H1 (cell line): ENCODE data around the gene MEIOSIN. TPM values are rescaled to one million over a fixed set of nuclear protein-coding genes. Genes with fewer than 3 reads are reported as not detected.

Experiments used
- BCL11A ChIP-seq, 2 experiments: IDR thresholded peaks; one replicate each; pipeline ENCODE4 v1.6.1; 2011; ENCODE audit warnings: low read depth in 2 of 2, low read length in 2 of 2, mild to moderate bottlenecking in 2 of 2
- CHD2 ChIP-seq: IDR thresholded peaks from 2 replicates; pipeline ENCODE4 v1.6.1; 2012; ENCODE audit warnings: low read length, improper control_type of control experiment
- CREB1 ChIP-seq: IDR thresholded peaks from 2 replicates; pipeline ENCODE4 v1.6.1; 2012; ENCODE audit warnings: inconsistent platforms
- E2F6 ChIP-seq: IDR thresholded peaks from 2 replicates; pipeline ENCODE4 v1.6.1; 2012; ENCODE audit warnings: inconsistent platforms
- FOSL1 ChIP-seq: IDR thresholded peaks from 2 replicates; pipeline ENCODE4 v1.6.1; 2011; ENCODE audit warnings: mild to moderate bottlenecking, low read depth, low read length, moderate library complexity; ENCODE audit not compliant: insufficient read depth
- HDAC6 ChIP-seq: IDR thresholded peaks from one replicate; pipeline ENCODE4 v1.7.1; 2012; ENCODE audit warnings: low read depth, mild to moderate bottlenecking, inconsistent platforms, low read length, moderate library complexity
- MAX ChIP-seq: IDR thresholded peaks from 2 replicates; pipeline ENCODE4 v1.6.1; 2012; ENCODE audit warnings: inconsistent platforms
- NRF1 ChIP-seq: IDR thresholded peaks from 2 replicates; pipeline ENCODE4 v1.6.1; 2011; ENCODE audit warnings: mild to moderate bottlenecking, low read depth, low read length, improper control_type of control experiment
- POLR2AphosphoS5 ChIP-seq: IDR thresholded peaks from 2 replicates; pipeline ENCODE4 v1.6.1; 2011; ENCODE audit warnings: low read depth, low read length
- RAD21 ChIP-seq, 2 experiments: IDR thresholded peaks in 1 of 2; conservative IDR thresholded peaks in 1 of 2; 2 replicates each; pipeline ENCODE4 v1.6.1; 2011; ENCODE audit warnings: low read depth in 2 of 2, low read length in 2 of 2, improper control_type of control experiment in 1 of 2, inconsistent platforms in 1 of 2, mild to moderate bottlenecking in 1 of 2, moderate library complexity in 1 of 2
- SIX5 ChIP-seq: IDR thresholded peaks from 2 replicates; pipeline ENCODE4 v1.6.1; 2011; ENCODE audit warnings: mild to moderate bottlenecking, low read depth, low read length
- SP1 ChIP-seq: IDR thresholded peaks from 2 replicates; pipeline ENCODE4 v1.6.1; 2011; ENCODE audit warnings: low read depth, low read length
- TAF1 ChIP-seq: IDR thresholded peaks from 2 replicates; pipeline ENCODE4 v1.6.1; 2011; ENCODE audit warnings: mild to moderate bottlenecking, low read depth, low read length
- TBP ChIP-seq: IDR thresholded peaks from 2 replicates; pipeline ENCODE4 v1.6.1; 2011; ENCODE audit warnings: low read depth, low read length, improper control_type of control experiment
- polyA plus RNA-seq, 7 experiments: library from polyadenylated mRNA; depleted of rRNA in 3 of 7; stranded (reverse) in 5 of 7; unstranded in 2 of 7; fragments of >200 nt in 5 of 7; fragments of 200-250 nt in 2 of 7; gene quantifications; 1 replicate in 5 of 7; 2 replicates in 1 of 7; 4 replicates in 1 of 7; pipeline versions ENCODE4 v1.2.1 to v1.2.3, GENCODE V29; 2011 to 2013; ENCODE audit warnings: missing spikeins in 2 of 7, mixed read lengths in 2 of 7
- total RNA-seq: library from RNA; stranded (reverse); fragmentation: NEBNext Ultra II Directional; extraction: Animal tissue kit (Norgen Biotek cat#: 25700); gene quantifications from 2 replicates; pipeline ENCODE4 v1.2.1, GENCODE V29; 2021
- TF ChIP-seq, protein P1 (sequence below), 3 experiments: IDR thresholded peaks; 1 replicate in 2 of 3; 2 replicates in 1 of 3; pipeline versions ENCODE4 v1.5.1 to v1.6.1; 2011; ENCODE audit warnings: low read length in 3 of 3, mild to moderate bottlenecking in 3 of 3, inconsistent platforms in 2 of 3, low read depth in 1 of 3, moderate library complexity in 1 of 3; ENCODE audit not compliant: insufficient read depth in 1 of 3; ENCODE audit errors: control extremely low read depth in 1 of 3

Gene MEIOSIN
- total and polyA plus RNA-seq, 2 of the 8 experiments (the other 6 are each of a cell fraction or from before 2014, with no cell fraction given) = 0.11 TPM; not detected in 1

- TF ChIP-seq, protein P1, sequence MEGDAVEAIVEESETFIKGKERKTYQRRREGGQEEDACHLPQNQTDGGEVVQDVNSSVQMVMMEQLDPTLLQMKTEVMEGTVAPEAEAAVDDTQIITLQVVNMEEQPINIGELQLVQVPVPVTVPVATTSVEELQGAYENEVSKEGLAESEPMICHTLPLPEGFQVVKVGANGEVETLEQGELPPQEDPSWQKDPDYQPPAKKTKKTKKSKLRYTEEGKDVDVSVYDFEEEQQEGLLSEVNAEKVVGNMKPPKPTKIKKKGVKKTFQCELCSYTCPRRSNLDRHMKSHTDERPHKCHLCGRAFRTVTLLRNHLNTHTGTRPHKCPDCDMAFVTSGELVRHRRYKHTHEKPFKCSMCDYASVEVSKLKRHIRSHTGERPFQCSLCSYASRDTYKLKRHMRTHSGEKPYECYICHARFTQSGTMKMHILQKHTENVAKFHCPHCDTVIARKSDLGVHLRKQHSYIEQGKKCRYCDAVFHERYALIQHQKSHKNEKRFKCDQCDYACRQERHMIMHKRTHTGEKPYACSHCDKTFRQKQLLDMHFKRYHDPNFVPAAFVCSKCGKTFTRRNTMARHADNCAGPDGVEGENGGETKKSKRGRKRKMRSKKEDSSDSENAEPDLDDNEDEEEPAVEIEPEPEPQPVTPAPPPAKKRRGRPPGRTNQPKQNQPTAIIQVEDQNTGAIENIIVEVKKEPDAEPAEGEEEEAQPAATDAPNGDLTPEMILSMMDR (IDR thresholded peaks at IDR 0.05; ENCODE audit: control extremely low read depth in 1 of 3, insufficient read depth in 1 of 3, low read depth in 1 of 3, low read length in 3 of 3) = peak in 1 of 3 experiments; percentile 21; a peak in 1 of 4 replicates
- TF ChIP-seq SIX5 (peak; percentile 89), FOSL1 (no peak), RAD21 (IDR thresholded peaks at IDR 0.05 in 1 of 2, conservative IDR thresholded peaks at IDR 0.05 in 1 of 2; ENCODE audit: low read depth in 2 of 2, low read length in 2 of 2) (peak; percentile 4 to 11; a peak in 2 of 4 replicates), TBP (peak; percentile 84), POLR2AphosphoS5 (peak; percentile 64; the same call in 1 of the 2 replicates), TAF1 (peak; percentile 49), NRF1 (peak; percentile 80), SP1 (peak; percentile 13; the same call in 1 of the 2 replicates), BCL11A (IDR thresholded peaks at IDR 0.05; ENCODE audit: low read depth in 2 of 2, low read length in 2 of 2) (no peak), E2F6 (peak; percentile 11; the same call in 1 of the 2 replicates), CREB1 (peak; percentile 60), MAX (0 out of 2 replicates have a peak, but pooled peaks have one; percentile 6), HDAC6 (no peak), CHD2 (peak; percentile 76)
- TF ChIP-seq, all 59 proteins: peak for 18
Observed at GRCh38 chr19:45730368-45731288, 2.6 kb upstream of the MEIOSIN start, which contains the start of gene FBXO46 (continued).
